Neural progenitor cell (in vitro differentiated cells): ENCODE data around the gene PABPC3.

Experiments used
- CTCF ChIP-seq: fragments of 200-600 bp; sonication (generic); IDR thresholded peaks from 2 replicates; pipeline ENCODE4 v1.5.1; 2017; ENCODE audit warnings: antibody characterized with exemption, mild to moderate bottlenecking
- EZH2 ChIP-seq: fragments of 200-600 bp; sonication (generic); IDR thresholded peaks from 2 replicates; pipeline ENCODE4 v1.6.1; 2017; ENCODE audit warnings: antibody characterized with exemption, mild to moderate bottlenecking, moderate library complexity
- EZH2phosphoT487 ChIP-seq: fragments of 200-600 bp; sonication (generic); IDR thresholded peaks from 2 replicates; pipeline ENCODE4 v1.6.1; 2017; ENCODE audit warnings: antibody characterized with exemption

GRCh38 chr13:25143706-25144105, 47.8 kb downstream of the PABPC3 start:
- TF ChIP-seq CTCF (no peak), EZH2 (no peak), EZH2phosphoT487 (no peak)
